Ovary (tissue), 3 donors: ENCODE data around the gene PPP2R5A.

ENCODE experiments used
- EP300 ChIP-seq: sonication (generic); formaldehyde crosslinking; IDR thresholded peaks from one replicate; pipeline ENCODE4 v1.6.1; 2017; ENCODE audit warnings: antibody characterized with exemption
- POLR2A ChIP-seq: fragments of 450-650 bp; IDR thresholded peaks from one replicate; pipeline ENCODE4 v1.6.1; 2017; ENCODE audit warnings: antibody characterized with exemption, mild to moderate bottlenecking, moderate library complexity
- TF ChIP-seq, protein P1 (sequence below), 3 donors: fragments of 450-650 bp in 2 of 3; fragments of 200-600 bp in 1 of 3; IDR thresholded peaks; one replicate each; pipeline versions ENCODE4 v1.5.1 to v1.8.0; 2016 to 2022; ENCODE audit warnings: antibody characterized with exemption in 3 of 3, mild to moderate bottlenecking in 1 of 3
- donor health status: DM: no; HTN: no; CAD: no.

DNA sequence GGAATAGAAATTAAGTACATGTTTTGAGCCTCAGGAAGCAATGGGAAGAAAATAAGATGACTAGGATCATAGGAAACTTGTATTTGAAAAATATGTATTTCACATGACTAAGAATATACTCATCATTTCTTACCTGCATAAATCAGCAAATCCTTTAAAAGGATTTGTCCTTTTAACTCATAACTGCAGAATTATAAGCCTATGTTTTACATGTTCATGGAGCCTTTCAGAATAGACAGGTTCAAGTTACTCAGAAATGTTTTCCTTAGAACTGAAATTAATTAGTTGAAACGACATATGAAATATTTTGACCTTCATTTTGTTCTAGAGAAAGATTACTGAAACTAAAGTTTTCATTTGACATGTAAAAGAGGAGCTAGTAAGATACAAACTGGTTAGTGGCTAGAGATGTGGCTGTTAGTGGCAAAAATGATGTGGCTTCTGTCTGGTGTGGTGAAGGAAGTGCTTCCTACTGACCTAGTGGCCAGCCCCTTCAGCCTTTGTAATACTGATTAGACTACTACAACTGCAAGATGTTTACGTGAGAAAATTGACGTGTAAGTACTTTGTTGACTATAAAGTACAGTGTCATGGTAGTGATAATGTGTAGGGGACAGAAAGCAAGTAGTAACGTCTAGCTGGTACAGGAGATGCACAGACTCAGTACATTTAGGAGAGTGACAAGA is 74.7 kb downstream of the PPP2R5A start:
- TF ChIP-seq, protein P1, sequence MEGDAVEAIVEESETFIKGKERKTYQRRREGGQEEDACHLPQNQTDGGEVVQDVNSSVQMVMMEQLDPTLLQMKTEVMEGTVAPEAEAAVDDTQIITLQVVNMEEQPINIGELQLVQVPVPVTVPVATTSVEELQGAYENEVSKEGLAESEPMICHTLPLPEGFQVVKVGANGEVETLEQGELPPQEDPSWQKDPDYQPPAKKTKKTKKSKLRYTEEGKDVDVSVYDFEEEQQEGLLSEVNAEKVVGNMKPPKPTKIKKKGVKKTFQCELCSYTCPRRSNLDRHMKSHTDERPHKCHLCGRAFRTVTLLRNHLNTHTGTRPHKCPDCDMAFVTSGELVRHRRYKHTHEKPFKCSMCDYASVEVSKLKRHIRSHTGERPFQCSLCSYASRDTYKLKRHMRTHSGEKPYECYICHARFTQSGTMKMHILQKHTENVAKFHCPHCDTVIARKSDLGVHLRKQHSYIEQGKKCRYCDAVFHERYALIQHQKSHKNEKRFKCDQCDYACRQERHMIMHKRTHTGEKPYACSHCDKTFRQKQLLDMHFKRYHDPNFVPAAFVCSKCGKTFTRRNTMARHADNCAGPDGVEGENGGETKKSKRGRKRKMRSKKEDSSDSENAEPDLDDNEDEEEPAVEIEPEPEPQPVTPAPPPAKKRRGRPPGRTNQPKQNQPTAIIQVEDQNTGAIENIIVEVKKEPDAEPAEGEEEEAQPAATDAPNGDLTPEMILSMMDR (IDR thresholded peaks at IDR 0.05) = no peak
- no peak for TF ChIP-seq POLR2A
- TF ChIP-seq EP300 = no peak
